ENCODE results near the gene NCSTN.

The NCSTN gene

DNA sequence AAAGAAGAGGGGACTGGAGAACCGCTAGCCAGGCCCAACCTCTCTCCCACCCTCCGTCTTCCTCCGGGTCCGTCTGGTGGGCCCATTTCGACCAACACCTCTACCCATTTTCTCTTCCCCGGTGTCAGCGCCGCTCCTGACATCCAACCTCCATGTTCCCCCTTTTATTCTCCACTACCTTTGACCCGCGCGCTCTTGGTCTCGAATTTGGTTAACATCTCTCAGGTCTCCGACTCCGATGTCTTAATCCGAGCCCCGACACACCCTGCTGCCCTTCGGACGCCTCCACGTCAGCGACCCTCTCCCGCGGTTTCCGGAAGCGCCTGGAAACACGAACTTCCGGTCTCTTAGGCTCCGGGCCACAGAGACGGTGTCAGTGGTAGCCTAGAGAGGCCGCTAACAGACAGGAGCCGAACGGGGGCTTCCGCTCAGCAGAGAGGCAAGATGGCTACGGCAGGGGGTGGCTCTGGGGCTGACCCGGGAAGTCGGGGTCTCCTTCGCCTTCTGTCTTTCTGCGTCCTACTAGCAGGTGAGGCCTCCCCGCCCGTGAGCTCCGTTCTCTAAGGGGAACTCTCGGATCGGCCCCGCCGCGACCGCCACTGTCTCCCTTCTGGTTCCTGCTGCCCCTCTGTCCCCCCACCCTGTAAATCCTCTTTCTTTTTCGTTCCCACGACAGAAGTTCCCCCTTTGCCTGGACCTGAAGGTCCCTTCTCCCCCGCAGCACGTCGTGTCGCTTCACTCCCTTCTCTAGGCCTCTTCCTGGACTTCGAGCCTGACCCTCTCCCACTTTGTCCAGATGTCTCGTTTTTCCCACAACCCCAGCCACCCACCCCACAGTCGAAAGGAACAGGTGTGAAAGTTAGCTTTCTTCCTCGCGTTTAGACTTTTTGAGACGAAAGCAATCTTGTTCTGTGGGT lies at the start of gene NCSTN, which contains the start of gene COPA:
Gene NCSTN (plus strand): TSS at position 431 of the 917 bp plus-strand sequence. CDS start 14 bp downstream, at position 445.
Gene COPA (minus strand): TSS at position 298 of the 917 bp plus-strand sequence. CDS start 80 bp downstream, at position 218.
- peak; percentile 83 to 86 for DNase-seq (ENCODE audit: low read depth in 2 of 2)

DNA sequence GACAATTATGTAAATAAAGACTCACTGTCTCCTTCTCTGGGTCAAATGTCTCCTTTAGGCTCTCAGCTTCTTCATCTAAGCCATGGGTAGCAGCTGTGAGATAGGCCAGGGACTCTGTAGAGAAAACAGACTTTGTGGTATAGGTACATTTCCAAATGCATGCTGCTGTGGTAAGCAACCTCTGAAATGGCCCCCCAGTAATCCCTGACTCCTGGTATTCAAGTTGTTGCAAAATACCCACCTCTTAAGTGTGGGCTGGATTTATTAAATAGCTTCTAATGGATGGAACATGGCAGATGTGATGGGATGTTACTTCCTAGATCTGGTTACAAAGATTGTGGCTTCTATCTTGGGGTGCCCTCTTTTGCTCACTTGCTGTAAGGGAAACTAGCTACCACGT lies 47.1 kb upstream of the NCSTN start:
- no peak for DNase-seq (ENCODE audit: low read depth in 2 of 2)

DNA sequence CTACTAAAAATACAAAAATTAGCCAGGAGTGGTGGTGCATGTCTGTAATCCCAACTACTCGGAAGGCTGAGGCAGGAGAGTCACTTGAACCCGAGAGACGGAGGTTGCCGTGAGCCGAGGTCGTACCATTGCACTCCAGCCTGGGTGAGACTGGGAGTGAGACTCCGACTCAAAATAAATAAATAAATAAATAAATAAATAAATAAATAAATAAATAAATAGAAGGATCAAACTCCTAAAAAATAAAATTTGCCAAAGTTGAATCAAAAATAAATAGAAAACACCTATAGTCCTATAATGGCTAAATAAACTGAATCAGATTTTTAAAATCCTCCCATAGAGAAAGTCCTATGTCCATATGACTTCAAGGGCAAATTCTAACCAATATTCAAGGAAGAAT lies 43.0 kb upstream of the NCSTN start:
- DNase-seq (ENCODE audit: low read depth in 2 of 2), result no peak

DNA sequence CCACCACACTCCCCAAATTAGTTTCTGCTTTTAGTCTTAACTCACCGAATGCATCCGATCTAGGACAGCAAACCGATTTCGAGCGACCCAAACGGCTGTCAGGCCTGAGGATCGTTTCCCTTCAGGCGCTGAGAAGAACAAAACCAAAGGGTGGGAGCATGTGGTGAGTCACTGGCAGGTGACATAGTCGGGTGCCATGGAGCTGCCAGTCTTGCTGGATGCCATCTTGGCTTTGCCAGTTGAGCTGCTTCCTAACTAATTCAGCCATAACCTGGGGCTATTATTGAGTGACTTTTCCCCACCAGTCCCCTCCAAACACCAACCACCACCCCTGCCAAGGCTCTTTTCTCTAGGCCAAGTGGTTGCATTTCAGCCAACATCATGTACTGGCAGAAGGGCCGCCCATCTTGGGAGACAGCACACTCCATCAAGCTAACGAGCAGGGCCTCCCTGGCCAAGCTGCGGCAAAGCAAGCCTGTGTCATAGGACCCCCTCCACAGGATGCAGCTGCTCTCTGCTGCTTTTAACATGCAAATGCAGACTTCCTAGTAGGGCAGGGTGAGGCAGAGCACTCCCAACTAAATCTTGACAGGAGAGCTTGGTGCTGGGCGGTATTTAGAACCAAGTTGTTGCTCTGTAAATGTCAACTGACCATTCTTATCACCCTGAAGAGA lies 35.9 kb upstream of the NCSTN start:
- DNase-seq (ENCODE audit: low read depth in 2 of 2), result no peak

- DNase-seq (ENCODE audit: low read depth in 2 of 2), result no peak
Observed at GRCh38 chr1:160308451-160309184, 34.6 kb upstream of the NCSTN start.

DNA sequence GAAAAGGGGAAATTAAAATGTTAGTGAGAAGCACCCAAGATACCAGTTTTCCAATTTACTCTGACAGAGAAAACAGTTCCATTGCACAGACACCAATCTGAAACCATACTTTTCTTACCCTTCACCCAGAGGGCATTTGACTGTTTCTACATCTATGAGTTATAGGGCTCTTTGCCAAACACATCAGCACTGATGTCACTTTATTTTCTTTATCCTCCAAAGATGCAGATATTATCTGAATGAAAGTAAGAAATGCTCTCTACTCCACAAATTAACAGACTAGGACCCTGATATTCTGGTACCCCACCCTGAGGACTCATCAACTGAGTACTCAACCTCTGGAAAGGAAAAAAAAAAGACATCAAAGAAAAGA lies 34.0 kb upstream of the NCSTN start:
- no peak for DNase-seq (ENCODE audit: low read depth in 2 of 2)

GRCh38 chr1:160309571-160309970 lies 33.6 kb upstream of the NCSTN start:
- no peak for DNase-seq (ENCODE audit: low read depth in 2 of 2)

DNA sequence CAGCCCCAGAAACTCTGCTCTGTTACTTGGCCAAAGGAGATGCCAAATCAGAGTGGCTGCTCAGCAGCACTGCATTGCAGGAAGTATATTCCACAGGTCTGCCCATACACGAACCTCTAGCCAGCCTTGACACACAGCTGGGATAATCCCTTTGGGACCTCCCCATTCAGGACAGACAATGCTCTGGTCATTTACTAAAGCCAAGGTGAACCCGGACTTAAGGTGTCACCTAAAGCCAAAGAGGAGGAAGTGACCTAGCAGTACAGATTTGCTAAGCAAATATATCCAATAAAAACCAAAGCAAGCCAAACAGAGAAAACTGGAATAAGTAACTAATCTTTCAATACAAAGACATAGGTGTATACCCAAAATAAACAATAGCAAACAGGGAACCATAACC lies 27.8 kb upstream of the NCSTN start:
- DNase-seq (ENCODE audit: low read depth in 2 of 2), result no peak

DNA sequence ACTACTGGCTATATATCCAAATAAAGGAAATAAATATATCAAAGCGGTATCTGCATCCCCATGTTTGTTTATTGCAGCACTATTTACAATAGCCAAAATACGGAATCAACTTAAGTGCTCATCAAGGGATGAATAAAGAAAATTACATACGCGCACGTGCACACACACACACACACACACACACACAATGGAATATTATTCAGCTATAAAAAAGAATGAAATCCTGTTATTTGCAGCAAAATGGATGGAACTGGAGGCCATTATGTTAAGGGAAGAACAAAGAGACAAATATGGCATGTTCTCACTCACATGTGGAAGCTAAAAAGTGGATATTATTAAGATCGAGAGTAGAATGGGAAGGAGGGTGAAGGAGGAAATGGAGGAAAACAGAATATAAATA lies 20.4 kb upstream of the NCSTN start:
- no peak for DNase-seq (ENCODE audit: low read depth in 2 of 2)

DNA sequence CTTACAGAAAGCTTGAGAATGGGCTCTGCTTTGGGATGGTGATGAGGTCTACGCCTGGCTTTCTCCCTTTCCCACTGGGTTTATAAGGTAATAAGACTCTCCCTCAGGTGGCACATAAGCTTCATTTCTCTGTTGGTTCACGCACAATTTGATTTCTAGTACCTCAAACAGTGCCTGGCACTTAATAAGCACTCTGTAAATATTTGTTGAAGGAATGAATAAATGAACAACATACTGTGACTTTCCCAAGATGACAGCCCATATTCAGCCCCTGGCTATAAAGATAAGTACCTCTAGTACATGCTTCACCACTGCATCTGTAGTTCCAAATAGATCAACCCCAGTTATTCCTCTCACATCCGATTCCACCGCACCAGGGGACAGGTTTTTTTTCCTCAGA lies 17.9 kb upstream of the NCSTN start:
- no peak for DNase-seq (ENCODE audit: low read depth in 2 of 2)

- no peak for DNase-seq (ENCODE audit: low read depth in 2 of 2)
Observed at GRCh38 chr1:160326418-160326817, 16.8 kb upstream of the NCSTN start.

GRCh38 chr1:160328184-160328583 lies 15.0 kb upstream of the NCSTN start:
- no peak for DNase-seq (ENCODE audit: low read depth in 2 of 2)

- no peak for DNase-seq (ENCODE audit: low read depth in 2 of 2)
Observed at GRCh38 chr1:160330119-160330518, 13.1 kb upstream of the NCSTN start.

GRCh38 chr1:160332516-160332915 lies 10.7 kb upstream of the NCSTN start:
- DNase-seq (ENCODE audit: low read depth in 2 of 2), result no peak

GRCh38 chr1:160338580-160338979 lies 4.6 kb upstream of the NCSTN start:
- no peak for DNase-seq (ENCODE audit: low read depth in 2 of 2)

DNA sequence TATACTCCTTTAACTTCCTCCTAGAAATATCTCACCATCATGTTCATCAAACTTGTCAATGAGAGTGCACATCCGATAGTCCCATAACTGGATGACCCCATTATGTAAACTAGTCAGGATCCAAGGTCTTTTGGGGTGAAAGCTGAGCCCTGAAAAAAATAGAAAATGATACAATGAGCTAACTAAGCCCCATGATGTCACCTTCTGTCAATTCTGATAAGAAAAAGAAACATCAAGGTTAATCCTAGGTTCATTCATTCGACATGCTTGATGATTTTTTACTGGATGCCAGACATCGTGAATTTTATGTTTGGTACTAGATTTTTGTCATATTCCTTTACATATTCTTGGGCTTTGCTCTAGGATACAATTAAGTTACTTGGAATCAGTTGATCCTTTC lies 3.0 kb upstream of the NCSTN start:
- no peak for DNase-seq (ENCODE audit: low read depth in 2 of 2)

GRCh38 chr1:160340866-160341265 lies 2.3 kb upstream of the NCSTN start:
- DNase-seq (ENCODE audit: low read depth in 2 of 2), result no peak

- DNase-seq (ENCODE audit: low read depth in 2 of 2), result no peak
Observed at GRCh38 chr1:160342526-160342925, 657 bp upstream of the NCSTN start.

GRCh38 chr1:160344241-160344640 lies 1.1 kb downstream of the NCSTN start:
- no peak for DNase-seq (ENCODE audit: low read depth in 2 of 2)

DNA sequence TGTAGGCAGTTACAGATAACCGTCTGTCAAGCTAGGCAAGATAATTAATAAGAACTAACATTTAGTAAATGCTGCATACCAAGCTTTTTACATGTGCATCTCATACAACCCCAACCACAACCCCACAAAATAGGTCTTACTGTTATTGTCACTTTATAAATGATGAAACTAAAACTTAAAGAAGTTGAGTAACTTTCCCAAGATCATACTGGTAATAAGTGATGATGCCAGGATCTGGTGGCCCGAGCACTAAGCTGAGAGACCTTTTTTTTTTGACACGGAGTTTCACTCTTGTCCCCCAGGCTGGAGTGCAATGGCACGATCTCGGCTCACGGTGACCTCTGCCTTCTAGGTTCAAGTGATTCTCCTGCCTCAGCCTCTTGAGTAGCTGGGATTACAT lies 1.8 kb downstream of the NCSTN start:
- DNase-seq (ENCODE audit: low read depth in 2 of 2), result no peak

- DNase-seq (ENCODE audit: low read depth in 2 of 2), result no peak
Observed at GRCh38 chr1:160346463-160346862, 3.3 kb downstream of the NCSTN start.

GRCh38 chr1:160346958-160347357 lies 3.8 kb downstream of the NCSTN start:
- no peak for DNase-seq (ENCODE audit: low read depth in 2 of 2)
